Measurements from ENCODE around the gene NYNRIN.
"Not testable (repeated sequence)": the region's sequence is repeated elsewhere in the genome, so short reads cannot be mapped to it uniquely, and the experiment has no call there.

Gene NYNRIN

DNA sequence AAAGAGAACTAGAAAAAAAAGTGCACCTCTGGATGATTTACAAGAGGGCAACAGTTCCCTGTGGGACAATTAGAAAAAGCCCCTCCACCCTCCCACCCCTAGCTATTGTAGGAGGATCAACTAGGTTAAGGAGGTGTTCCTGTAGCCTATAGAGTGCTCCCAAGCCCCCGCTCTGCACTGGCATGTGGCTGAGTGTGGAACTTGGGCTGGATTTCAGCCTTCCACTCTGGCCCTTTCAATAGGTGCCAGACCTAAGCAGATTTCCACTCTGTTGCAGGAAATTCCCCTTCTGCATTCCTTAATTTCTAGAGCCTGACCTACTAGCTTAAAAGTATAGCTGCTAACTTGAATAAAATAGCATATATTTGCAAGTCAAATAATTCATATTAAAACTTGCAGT, 28.1 kb upstream of the NYNRIN start:
- DNase-seq, result no peak

GRCh38 chr14:24371605-24372004, 27.2 kb upstream of the NYNRIN start:
- DNase-seq, result not testable (repeated sequence)

DNA sequence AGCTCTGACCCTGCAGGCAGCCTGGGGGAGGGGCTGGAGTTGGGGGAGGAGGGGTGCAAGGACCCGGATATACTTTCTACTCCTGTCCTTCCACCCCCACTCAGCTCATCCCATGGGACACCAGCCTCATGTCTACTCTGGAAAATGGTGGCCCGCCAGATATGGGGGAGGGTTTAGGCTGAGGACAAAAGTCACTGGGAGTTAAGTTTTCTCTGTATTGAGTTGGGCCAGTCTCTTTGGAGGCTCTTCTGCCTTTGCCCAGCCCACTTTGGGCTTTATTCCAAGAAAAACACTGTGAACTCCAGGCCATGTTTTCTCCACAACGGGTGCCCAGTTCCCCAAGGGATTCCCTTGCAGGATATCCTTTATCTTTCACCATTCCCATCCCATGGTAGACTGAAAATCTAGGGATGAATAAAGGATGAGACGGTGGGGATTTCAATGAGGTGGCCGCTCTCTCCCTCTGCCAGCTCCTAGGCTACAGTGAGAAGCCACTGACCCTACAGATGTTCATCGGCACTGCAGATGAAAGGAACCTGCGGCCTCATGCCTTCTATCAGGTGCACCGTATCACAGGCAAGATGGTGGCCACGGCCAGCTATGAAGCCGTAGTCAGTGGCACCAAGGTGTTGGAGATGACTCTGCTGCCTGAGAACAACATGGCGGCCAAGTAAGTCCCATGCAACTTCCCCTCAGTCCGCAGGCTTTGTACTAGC, 25.9 kb upstream of the NYNRIN start:
- no peak for DNase-seq

DNA sequence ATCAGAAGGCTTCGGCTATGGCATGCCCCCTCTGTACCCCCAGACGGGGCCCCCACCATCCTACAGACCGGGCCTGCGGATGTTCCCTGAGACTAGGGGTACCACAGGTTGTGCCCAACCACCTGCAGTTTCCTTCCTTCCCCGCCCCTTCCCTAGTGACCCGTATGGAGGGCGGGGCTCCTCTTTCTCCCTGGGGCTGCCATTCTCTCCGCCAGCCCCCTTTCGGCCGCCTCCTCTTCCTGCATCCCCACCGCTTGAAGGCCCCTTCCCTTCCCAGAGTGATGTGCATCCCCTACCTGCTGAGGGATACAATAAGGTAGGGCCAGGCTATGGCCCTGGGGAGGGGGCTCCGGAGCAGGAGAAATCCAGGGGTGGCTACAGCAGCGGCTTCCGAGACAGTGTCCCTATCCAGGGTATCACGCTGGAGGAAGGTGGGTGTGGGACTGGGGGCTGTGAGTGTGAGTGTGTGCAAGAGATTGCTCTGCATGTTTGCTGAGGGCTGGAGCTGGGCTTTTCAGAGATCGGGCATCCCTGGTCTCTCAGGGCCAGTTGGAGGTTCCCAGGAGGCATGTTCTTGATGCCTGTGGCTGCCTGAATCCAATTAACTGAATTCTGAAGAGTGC, 22.2 kb upstream of the NYNRIN start:
- DNase-seq, result no peak

GRCh38 chr14:24377126-24377525, 21.7 kb upstream of the NYNRIN start:
- no peak for DNase-seq

DNA sequence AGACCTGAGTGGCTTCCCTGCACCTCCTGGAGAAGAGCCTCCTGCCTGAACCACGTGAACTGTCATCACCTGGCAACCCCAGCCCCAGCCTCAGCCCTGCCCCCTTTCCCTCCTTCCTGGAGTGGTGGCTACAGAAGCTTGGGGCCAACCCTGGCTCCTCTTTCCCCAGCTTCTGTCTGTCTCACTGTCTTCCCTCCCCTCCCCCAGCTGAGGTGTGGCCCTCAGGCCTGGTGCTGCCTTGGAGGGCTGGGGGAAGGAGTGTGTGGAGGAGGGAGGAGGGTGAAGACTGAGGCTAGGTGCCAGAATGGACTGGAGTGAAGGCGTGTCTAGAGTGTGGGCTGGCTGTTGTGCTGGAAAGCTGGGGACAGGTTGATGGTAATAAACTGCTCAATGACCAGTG, 21.1 kb upstream of the NYNRIN start:
- DNase-seq, result no peak

GRCh38 chr14:24378327-24378726, 20.5 kb upstream of the NYNRIN start:
- DNase-seq, result no peak

DNA sequence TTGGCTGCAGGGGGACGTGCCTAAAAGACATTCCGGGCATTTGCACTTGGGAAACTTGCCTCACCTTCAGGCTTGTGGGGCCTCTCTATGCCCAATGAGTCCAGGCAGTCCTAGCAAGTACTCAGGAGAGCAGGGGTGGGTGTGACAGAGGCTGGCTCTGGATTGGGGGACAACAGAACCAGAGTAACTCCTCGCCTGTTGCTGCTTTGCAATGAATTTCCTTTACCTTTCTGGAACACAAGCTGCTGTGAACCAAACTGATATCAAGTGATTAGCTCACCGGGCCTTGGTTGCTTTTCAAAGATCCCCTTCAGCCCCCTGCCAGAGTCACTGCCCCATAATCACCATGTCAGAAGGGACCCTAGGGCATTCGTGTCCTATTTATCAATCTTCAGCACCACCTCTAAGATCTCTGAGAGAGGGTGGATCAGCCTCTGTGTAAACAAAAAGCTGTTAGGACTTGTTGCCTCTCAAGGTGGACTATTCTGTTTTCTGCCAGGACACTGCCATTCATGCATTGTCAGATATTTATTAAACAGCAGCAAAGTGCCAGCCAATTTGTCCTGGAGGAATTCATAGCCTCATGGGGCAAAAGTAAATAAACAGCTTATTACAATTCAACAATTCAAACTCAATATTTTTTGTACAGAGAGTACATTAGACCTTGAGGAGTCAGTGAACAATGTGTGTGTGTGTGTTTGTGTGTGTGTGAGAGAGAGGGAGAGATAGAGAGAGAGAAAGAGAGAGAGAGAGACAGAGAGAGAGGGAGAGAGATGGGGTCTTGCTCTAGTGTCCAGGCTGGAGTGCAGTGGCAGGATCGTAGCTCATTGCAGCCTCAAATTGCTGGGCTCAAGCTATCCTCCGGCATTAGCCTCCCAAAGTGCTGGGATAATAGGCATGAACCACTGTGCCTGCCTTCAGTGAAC, 19.6 kb upstream of the NYNRIN start:
- no peak for DNase-seq

- no peak for DNase-seq
These were observed 18.7 kb upstream of the NYNRIN start for GRCh38 chr14:24379907-24380730.

DNA sequence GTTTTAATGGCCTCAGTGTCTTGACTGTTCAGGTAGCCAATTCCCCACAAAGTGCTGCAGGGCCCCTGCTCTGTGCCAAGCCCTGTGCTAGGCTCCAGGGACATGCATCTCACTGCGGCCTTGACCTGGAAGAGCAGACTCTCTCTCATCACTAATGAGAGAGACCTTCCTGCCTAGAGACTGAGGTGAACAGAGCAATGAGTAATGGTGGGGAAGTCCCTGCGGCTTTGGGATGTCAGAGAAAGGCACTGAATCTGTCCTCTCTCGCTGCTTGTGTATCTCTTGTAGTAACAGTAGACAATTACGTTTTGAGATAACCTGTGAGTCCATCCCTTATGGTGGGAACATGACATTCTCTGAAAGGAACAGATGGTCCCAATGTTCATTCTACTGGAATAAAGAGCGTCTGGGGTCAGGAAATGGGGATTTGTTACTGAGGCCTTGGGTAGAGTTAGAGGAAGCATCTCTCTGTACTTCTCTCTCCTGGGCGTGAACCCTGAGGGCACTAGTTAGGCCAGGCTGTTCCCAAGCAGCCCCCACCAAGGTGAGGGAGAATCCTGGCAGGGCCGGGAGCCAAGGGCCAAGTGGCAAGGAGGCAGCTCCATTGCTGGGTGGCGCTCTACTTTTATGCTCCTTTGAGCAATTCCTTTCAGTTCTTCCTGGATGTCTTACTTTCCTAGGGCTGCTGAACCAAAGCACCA, 17.3 kb upstream of the NYNRIN start:
- no peak for DNase-seq

- no peak for DNase-seq
These were observed 16.8 kb upstream of the NYNRIN start for GRCh38 chr14:24382064-24382371.

DNA sequence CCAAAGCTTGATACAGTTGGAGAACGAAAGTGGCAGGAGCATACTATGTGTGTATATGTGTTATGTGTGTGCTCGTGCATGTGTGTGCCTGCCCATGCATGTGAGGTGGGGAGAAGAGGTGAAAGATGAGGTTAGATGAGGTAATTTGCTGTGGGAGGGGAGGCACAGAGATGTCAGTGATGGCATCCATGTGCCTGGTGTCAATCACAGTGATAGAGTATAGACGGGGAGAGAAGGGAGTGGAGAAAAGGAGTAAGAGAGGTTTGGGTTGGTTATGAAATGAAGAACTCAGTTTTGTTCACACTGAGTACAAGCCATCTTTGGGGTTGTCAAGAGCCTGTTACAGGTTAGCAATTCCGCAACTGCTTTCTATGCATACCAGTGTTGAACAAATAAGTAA, 14.6 kb upstream of the NYNRIN start:
- DNase-seq, result no peak

- DNase-seq, result no peak
These were observed 13.3 kb upstream of the NYNRIN start for GRCh38 chr14:24385524-24385923.

DNA sequence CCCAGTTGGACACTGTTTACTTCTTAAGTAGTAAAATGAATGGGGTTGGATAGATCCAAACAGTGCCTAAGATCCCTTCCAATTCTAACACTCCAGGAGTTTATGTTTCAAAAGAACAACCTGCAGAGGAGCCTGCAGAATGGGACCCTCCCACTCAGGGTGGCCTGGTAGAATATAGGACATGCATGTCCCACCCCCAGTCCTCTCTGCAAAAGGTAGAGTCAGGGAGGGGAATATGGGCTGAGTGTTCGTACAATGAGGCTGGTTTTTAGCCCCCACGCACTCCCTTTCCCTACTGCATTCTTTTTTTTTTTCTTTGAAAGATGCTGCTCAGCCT, 11.8 kb upstream of the NYNRIN start:
- no peak for DNase-seq

- DNase-seq, result not testable (repeated sequence)
These were observed 11.2 kb upstream of the NYNRIN start for GRCh38 chr14:24387579-24387978.

- DNase-seq, result no peak
These were observed 10.2 kb upstream of the NYNRIN start for GRCh38 chr14:24388474-24389179.

DNA sequence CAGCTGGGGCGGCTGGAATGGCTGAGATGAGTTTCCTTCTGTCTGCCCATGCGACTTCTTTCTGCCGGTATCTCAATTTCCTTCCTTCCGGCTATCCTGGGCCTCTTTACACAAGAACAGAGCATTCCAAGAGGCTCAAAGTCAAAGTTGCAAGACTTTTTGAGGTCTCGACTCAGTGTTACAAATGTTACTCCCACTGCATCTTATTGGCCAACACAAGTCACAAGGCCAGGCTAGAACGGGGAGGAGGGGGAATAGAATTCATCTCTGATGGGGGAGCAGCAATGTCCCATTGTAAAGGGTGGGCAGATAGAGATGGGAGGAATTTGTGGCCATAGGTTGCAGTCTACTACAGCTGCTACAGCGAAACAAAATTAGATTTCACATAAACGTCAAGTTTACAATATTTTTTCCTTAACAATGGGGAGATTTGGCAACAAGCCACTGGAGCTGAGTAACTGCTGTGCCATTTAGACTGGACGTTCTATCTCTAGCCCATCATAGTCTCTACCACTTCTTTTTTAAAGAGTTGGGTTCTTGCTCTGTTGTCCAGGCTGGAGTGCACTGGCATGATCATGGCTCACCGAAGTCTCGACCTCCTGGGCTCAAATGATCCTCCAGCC, 9.5 kb upstream of the NYNRIN start:
- DNase-seq, result no peak

GRCh38 chr14:24390701-24391468, 7.9 kb upstream of the NYNRIN start:
- no peak for DNase-seq

DNA sequence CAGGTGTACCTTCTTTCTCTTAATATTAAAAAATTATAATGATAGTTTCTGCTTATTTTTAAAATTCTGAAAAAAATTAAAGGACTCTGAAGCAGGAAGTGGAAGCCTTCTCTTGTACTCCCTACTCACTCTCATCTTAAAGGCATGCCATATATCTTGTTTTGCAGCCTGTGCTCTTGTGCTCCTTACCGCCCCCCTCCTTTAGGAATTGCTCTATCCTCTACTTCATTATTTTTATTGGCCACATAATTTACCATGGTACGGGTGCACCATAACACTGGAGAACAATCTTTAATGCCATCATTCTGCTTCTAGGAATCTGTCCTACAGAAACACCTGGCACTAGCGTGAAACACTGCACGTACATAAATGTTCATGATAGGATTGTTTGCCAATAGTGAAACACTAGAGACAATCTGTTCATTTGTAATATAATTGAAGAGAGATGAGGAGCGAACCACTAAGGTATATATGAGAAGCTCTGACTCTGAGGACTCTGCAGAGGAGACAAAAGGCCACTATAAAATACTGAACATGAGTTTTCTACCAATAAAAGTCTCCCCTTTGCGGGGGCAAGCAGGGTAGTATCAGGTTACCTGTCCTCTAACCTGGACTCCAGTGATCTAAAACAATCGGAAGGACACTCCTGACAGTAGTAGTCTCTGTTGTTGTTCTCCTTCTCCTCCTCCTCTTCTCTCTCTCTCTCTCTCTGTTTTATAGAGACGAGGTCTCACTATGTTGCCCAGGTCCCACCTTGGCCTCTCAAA, 6.3 kb upstream of the NYNRIN start:
- DNase-seq, result no peak

DNA sequence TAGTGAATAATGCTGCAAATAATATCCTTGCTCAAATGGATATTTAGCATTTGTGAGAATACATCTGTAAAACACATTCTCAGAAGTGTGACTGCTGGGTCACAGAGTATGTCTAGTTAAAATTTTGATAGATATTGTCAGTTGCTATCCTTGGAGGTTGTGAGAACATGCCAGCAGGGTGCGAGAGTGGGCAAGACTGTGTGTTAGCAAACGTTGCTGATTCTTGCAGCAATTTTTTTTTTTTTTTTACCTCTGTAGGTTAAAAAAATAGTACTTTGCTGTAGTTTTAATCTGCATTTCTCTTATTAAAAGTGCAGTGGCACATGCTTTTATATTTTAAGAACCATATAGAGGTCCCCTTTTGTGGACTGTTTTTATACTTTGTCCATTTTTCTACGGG, 4.5 kb upstream of the NYNRIN start:
- DNase-seq, result no peak
